ENCODE results near the gene SGTA.

Gene SGTA

GRCh38 chr19:2732157-2732725 lies 50.8 kb downstream of the SGTA start:
- H3K36me3 ChIP-seq (replicated peaks; ENCODE audit: low read depth, low read length), result peaks cover 25% of the 10 kb centered on the region
- peaks cover 5% of the 10 kb centered on the region for H3K9me3 ChIP-seq (ENCODE audit: insufficient read depth, low read length)
- no peaks in the 10 kb centered on the region for H3K4me1 ChIP-seq (ENCODE audit: low read length)
- TF ChIP-seq EZH2phosphoT487 (IDR thresholded peaks at IDR 0.05; ENCODE audit: low read depth) (no peak), CTCF (IDR thresholded peaks at IDR 0.05; ENCODE audit: low read depth, low read length) (no peak)
- H3K27me3 ChIP-seq (ENCODE audit: low read depth, low read length), result no peaks in the 10 kb centered on the region
- no peak overlapping the region for H2AFZ ChIP-seq (ENCODE audit: low read depth, low read length)
- H3K9ac ChIP-seq (ENCODE audit: low read length), result no peak overlapping the region
- no peak overlapping the region for H3K27ac ChIP-seq (ENCODE audit: low read length)
- H3K79me2 ChIP-seq (ENCODE audit: low read length), result peaks cover 9% of the 10 kb centered on the region; the same call in 1 of the 2 replicates
- no peaks in the 10 kb centered on the region; the same call in 1 of the 2 replicates for H4K20me1 ChIP-seq (ENCODE audit: insufficient read depth, low read length)
- H3K4me3 ChIP-seq (ENCODE audit: low read length), result no peak overlapping the region
- no peak overlapping the region for H3K4me2 ChIP-seq (ENCODE audit: low read length)

- H3K4me2 ChIP-seq (ENCODE audit: low read length), result no peak overlapping the region
- no peaks in the 10 kb centered on the region for H3K27me3 ChIP-seq (ENCODE audit: low read depth, low read length)
- H3K27ac ChIP-seq (ENCODE audit: low read length), result no peak overlapping the region
- TF ChIP-seq CTCF (IDR thresholded peaks at IDR 0.05; ENCODE audit: low read depth, low read length) (no peak), EZH2phosphoT487 (IDR thresholded peaks at IDR 0.05; ENCODE audit: low read depth) (no peak)
- H3K4me1 ChIP-seq (ENCODE audit: low read length), result no peaks in the 10 kb centered on the region
- peaks cover 16% of the 10 kb centered on the region for H3K36me3 ChIP-seq (replicated peaks; ENCODE audit: low read depth, low read length)
- no peak overlapping the region for H3K9ac ChIP-seq (ENCODE audit: low read length)
- peaks cover 2% of the 10 kb centered on the region; the same call in 1 of the 2 replicates for H3K79me2 ChIP-seq (ENCODE audit: low read length)
- peaks cover 2% of the 10 kb centered on the region for H3K9me3 ChIP-seq (ENCODE audit: insufficient read depth, low read length)
- no peak overlapping the region for H2AFZ ChIP-seq (ENCODE audit: low read depth, low read length)
- no peaks in the 10 kb centered on the region; the same call in 1 of the 2 replicates for H4K20me1 ChIP-seq (ENCODE audit: insufficient read depth, low read length)
- H3K4me3 ChIP-seq (ENCODE audit: low read length), result no peak overlapping the region
Observed at GRCh38 chr19:2731181-2731995, 51.7 kb downstream of the SGTA start.

- Histone ChIP-seq H3K79me2 (ENCODE audit: low read length) (no peaks in the 10 kb centered on the region), H2AFZ (ENCODE audit: low read depth, low read length) (no peak overlapping the region), H3K9me3 (ENCODE audit: insufficient read depth, low read length) (no peaks in the 10 kb centered on the region), H3K27me3 (ENCODE audit: low read depth, low read length) (no peaks in the 10 kb centered on the region), H3K4me2 (ENCODE audit: low read length) (no peak overlapping the region), H3K4me3 (ENCODE audit: low read length) (no peak overlapping the region), H3K36me3 (replicated peaks; ENCODE audit: low read depth, low read length) (peaks cover 4% of the 10 kb centered on the region), H4K20me1 (ENCODE audit: insufficient read depth, low read length) (no peaks in the 10 kb centered on the region), H3K4me1 (ENCODE audit: low read length) (no peaks in the 10 kb centered on the region), H3K27ac (ENCODE audit: low read length) (no peak overlapping the region), H3K9ac (ENCODE audit: low read length) (no peak overlapping the region)
- TF ChIP-seq EZH2phosphoT487 (IDR thresholded peaks at IDR 0.05; ENCODE audit: low read depth), result no peak
- TF ChIP-seq CTCF (IDR thresholded peaks at IDR 0.05; ENCODE audit: low read depth, low read length), result no peak
Observed at GRCh38 chr19:2729943-2730818, 52.9 kb downstream of the SGTA start.
